Parathyroid adenoma (tissue), 2 donors: ENCODE data around the gene RNF11.

Experiments
- H2AFZ ChIP-seq: fragments of 300-600 bp; sonication (generic); one replicate; pipeline ENCODE4 v1.7.0; 2017; ENCODE audit warnings: antibody characterized with exemption, mild to moderate bottlenecking
- H3K27ac ChIP-seq: fragments of 300-600 bp; sonication (generic); one replicate; pipeline ENCODE4 v1.7.0; 2017
- H3K27me3 ChIP-seq: fragments of 300-600 bp; sonication (generic); one replicate; pipeline ENCODE4 v1.7.0; 2017; ENCODE audit warnings: low read length; ENCODE audit not compliant: control insufficient read depth, insufficient read depth
- H3K36me3 ChIP-seq: fragments of 300-600 bp; sonication (generic); one replicate; pipeline ENCODE4 v1.7.0; 2017; ENCODE audit warnings: low read length; ENCODE audit not compliant: control insufficient read depth, insufficient read depth
- H3K4me1 ChIP-seq: fragments of 300-600 bp; sonication (generic); one replicate; pipeline ENCODE4 v1.7.0; 2017; ENCODE audit warnings: control low read depth
- H3K4me2 ChIP-seq: fragments of 300-600 bp; sonication (generic); one replicate; pipeline ENCODE4 v1.7.0; 2017; ENCODE audit warnings: low read length
- H3K4me3 ChIP-seq: fragments of 300-600 bp; sonication (generic); one replicate; pipeline ENCODE4 v1.7.0; 2017; ENCODE audit warnings: low read depth, low read length
- H3K79me2 ChIP-seq: fragments of 300-600 bp; sonication (generic); one replicate; pipeline ENCODE4 v1.7.0; 2017; ENCODE audit warnings: control low read depth
- H3K9ac ChIP-seq: fragments of 300-600 bp; sonication (generic); one replicate; pipeline ENCODE4 v1.7.0; 2017; ENCODE audit warnings: mild to moderate bottlenecking
- H3K9me3 ChIP-seq: fragments of 300-600 bp; sonication (generic); one replicate; pipeline ENCODE4 v1.7.0; 2017; ENCODE audit warnings: low read length; ENCODE audit not compliant: control insufficient read depth
- TF ChIP-seq, protein P1 (sequence below): fragments of 300-600 bp; sonication (generic); IDR thresholded peaks from one replicate; pipeline ENCODE4 v1.7.0; 2017; ENCODE audit warnings: antibody characterized with exemption, mild to moderate bottlenecking
- donor health status: primary hyperparathyroidism.

RNF11 gene

GRCh38 chr1:51235673-51236530 lies at the start of gene RNF11:
Gene RNF11 (plus strand): TSS chr1:51236273. CDS start chr1:51236757, 484 bp downstream.
- peak within 1 kb of the TSS; percentile 90 for H3K27ac ChIP-seq
- H3K9ac ChIP-seq = peak within 1 kb of the TSS; percentile 87

DNA sequence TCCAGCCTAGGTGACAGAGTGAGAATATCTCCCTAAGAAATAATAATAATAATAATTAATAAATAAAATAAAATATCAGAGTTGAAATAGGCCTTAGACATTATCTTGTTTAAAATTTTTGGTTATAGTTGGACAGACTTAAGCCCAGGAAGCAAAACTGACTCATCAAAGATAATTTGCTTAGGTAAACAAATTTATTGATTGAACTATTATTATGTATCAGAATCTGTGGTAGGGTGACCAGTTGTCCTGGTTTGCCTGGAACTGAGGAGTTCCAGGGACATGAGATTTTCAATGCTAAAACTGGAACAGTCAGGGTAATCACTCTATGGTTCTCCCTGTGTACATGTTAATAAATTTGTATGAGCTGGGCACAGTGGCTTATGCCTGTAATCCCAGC lies 47.8 kb upstream of the RNF11 start:
- no peak overlapping the region for H3K9ac ChIP-seq
- TF ChIP-seq, protein P1, sequence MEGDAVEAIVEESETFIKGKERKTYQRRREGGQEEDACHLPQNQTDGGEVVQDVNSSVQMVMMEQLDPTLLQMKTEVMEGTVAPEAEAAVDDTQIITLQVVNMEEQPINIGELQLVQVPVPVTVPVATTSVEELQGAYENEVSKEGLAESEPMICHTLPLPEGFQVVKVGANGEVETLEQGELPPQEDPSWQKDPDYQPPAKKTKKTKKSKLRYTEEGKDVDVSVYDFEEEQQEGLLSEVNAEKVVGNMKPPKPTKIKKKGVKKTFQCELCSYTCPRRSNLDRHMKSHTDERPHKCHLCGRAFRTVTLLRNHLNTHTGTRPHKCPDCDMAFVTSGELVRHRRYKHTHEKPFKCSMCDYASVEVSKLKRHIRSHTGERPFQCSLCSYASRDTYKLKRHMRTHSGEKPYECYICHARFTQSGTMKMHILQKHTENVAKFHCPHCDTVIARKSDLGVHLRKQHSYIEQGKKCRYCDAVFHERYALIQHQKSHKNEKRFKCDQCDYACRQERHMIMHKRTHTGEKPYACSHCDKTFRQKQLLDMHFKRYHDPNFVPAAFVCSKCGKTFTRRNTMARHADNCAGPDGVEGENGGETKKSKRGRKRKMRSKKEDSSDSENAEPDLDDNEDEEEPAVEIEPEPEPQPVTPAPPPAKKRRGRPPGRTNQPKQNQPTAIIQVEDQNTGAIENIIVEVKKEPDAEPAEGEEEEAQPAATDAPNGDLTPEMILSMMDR = no peak
- H3K27me3 ChIP-seq = no peaks in the 10 kb centered on the region
- no peaks in the 10 kb centered on the region for H3K79me2 ChIP-seq
- no peaks in the 10 kb centered on the region for H3K9me3 ChIP-seq
- H2AFZ ChIP-seq = no peak overlapping the region
- no peak overlapping the region for H3K27ac ChIP-seq
- H3K4me2 ChIP-seq = no peak overlapping the region
- no peak overlapping the region for H3K4me3 ChIP-seq
- no peaks in the 10 kb centered on the region for H3K4me1 ChIP-seq
- no peaks in the 10 kb centered on the region for H3K36me3 ChIP-seq

More at GRCh38 chr1:51235673-51236530, at the start of gene RNF11:
- peak within 1 kb of the TSS; percentile 97 for H2AFZ ChIP-seq
- H3K9me3 ChIP-seq = no peaks in the 10 kb centered on the region
- H3K4me2 ChIP-seq = peak within 1 kb of the TSS; percentile 94
- TF ChIP-seq, protein P1 = no peak
- peaks cover 8% of the 10 kb centered on the region for H3K4me1 ChIP-seq
- H3K79me2 ChIP-seq = peaks cover 30% of the 10 kb centered on the region
- H3K4me3 ChIP-seq = peak within 1 kb of the TSS; percentile 92
- H3K36me3 ChIP-seq = no peaks in the 10 kb centered on the region
- no peaks in the 10 kb centered on the region for H3K27me3 ChIP-seq

GRCh38 chr1:51189421-51190073 lies 46.5 kb upstream of the RNF11 start:
- Histone ChIP-seq H3K27ac (no peak overlapping the region), H3K36me3 (no peaks in the 10 kb centered on the region), H3K9me3 (no peaks in the 10 kb centered on the region), H2AFZ (no peak overlapping the region), H3K4me3 (no peak overlapping the region), H3K4me1 (no peaks in the 10 kb centered on the region), H3K4me2 (no peak overlapping the region), H3K9ac (no peak overlapping the region), H3K79me2 (no peaks in the 10 kb centered on the region), H3K27me3 (no peaks in the 10 kb centered on the region)
- TF ChIP-seq, protein P1 = peak; percentile 81

DNA sequence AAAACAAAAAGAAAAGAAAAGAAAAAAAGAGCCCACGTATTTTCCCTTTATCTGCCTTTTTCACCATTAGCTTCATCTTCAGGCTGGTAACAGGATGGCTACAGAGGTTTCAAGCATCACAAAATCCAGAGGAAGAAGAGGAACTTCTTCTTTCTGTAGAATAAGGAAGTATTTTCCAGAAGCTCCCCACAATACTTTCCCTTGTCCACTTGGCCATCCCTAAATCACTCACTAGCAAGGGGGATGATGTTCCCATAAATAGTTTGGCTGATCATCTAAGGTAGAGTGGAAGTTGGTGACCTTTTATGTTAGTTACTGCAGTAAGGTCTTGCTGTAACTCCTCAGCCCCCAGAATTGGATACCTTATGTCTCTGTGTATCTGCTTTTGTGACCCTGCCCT lies 45.1 kb upstream of the RNF11 start:
- Histone ChIP-seq H3K4me1 (no peaks in the 10 kb centered on the region), H3K79me2 (no peaks in the 10 kb centered on the region), H3K9ac (no peak overlapping the region), H3K27me3 (no peaks in the 10 kb centered on the region), H3K9me3 (no peaks in the 10 kb centered on the region), H3K4me2 (no peak overlapping the region), H3K27ac (no peak overlapping the region), H3K36me3 (no peaks in the 10 kb centered on the region), H3K4me3 (no peak overlapping the region), H2AFZ (no peak overlapping the region)
- TF ChIP-seq, protein P1 = no peak
